Measurements from ENCODE around the gene INTS13. TPM values are rescaled to one million over a fixed set of nuclear protein-coding genes. Genes with fewer than 3 reads are reported as not detected.

Gene INTS13
- polyA plus RNA-seq, 1 donor (not counting 4 experiments of a cell fraction or from before 2014, with no cell fraction given), result 38.7 TPM

GRCh38 chr12:26872625-26873024, 65.2 kb downstream of the INTS13 start:
- Histone ChIP-seq H4K20me1 (ENCODE audit: control insufficient read depth, extremely low read depth, insufficient read depth, low read length) (no peaks in the 10 kb centered on the region), H3K4me2 (ENCODE audit: control insufficient read depth, extremely low read depth, insufficient read depth, low read depth, low read length) (no peak overlapping the region), H3K9me3 (ENCODE audit: control insufficient read depth, low read depth, low read length) (no peaks in the 10 kb centered on the region), H3K9ac (ENCODE audit: control insufficient read depth, extremely low read depth, insufficient read depth, low read length) (no peak overlapping the region), H3K27me3 (ENCODE audit: control insufficient read depth, extremely low read depth, insufficient read depth, low read length) (no peaks in the 10 kb centered on the region), H3K4me1 (ENCODE audit: control insufficient read depth, extremely low read depth, insufficient read depth, low read length) (peaks cover 13% of the 10 kb centered on the region), H3K9me1 (ENCODE audit: control insufficient read depth, extremely low read depth, insufficient read depth, low read length) (no peaks in the 10 kb centered on the region), H3K79me2 (ENCODE audit: control insufficient read depth, insufficient read depth, low read length) (no peaks in the 10 kb centered on the region), H3K4me3 (ENCODE audit: control insufficient read depth in 2 of 3, extremely low read depth in 1 of 3, insufficient read depth in 2 of 3, low read depth in 1 of 3, low read length in 3 of 3) (no peak overlapping the region), H3K36me3 (ENCODE audit: control insufficient read depth in 2 of 2, extremely low read depth in 1 of 2, insufficient read depth in 2 of 2, low read length in 2 of 2) (no peaks in the 10 kb centered on the region), H2AFZ (ENCODE audit: control insufficient read depth, low read length) (no peak overlapping the region), H3K27ac (ENCODE audit: control insufficient read depth, insufficient read depth, low read length) (no peak overlapping the region)
- FAIRE-seq (no peak), DNase-seq (ENCODE audit: low read depth, low spot score) (no peak)
- dilution Hi-C loops (cut with MboI; ENCODE audit: extremely low pct_ligation_motif_present, low sequenced_read_pairs), result no loop called here
- TF ChIP-seq CTCF (optimal IDR thresholded peaks at IDR 0.05 in 1 of 3, IDR thresholded peaks at IDR 0.05 in 1 of 3, conservative IDR thresholded peaks at IDR 0.05 in 1 of 3; ENCODE audit: extremely low read depth in 1 of 3, insufficient read depth in 2 of 3, low read length in 3 of 3), result no peak
- no peak for TF ChIP-seq EZH2 (IDR thresholded peaks at IDR 0.05; ENCODE audit: low read length)

- H4K20me1 ChIP-seq (ENCODE audit: control insufficient read depth, extremely low read depth, insufficient read depth, low read length), result no peaks in the 10 kb centered on the region
- no peak for FAIRE-seq
- no peaks in the 10 kb centered on the region for H3K79me2 ChIP-seq (ENCODE audit: control insufficient read depth, insufficient read depth, low read length)
These were observed 65.8 kb downstream of the INTS13 start for GRCh38 chr12:26871985-26872384.

More at GRCh38 chr12:26871985-26872384, 65.8 kb downstream of the INTS13 start:
- DNase-seq (ENCODE audit: low read depth, low spot score), result no peak
- TF ChIP-seq EZH2 (IDR thresholded peaks at IDR 0.05; ENCODE audit: low read length) (no peak), CTCF (optimal IDR thresholded peaks at IDR 0.05 in 1 of 3, IDR thresholded peaks at IDR 0.05 in 1 of 3, conservative IDR thresholded peaks at IDR 0.05 in 1 of 3; ENCODE audit: extremely low read depth in 1 of 3, insufficient read depth in 2 of 3, low read length in 3 of 3) (no peak)
- H3K9ac ChIP-seq (ENCODE audit: control insufficient read depth, extremely low read depth, insufficient read depth, low read length), result no peak overlapping the region
- dilution Hi-C loops (cut with MboI; ENCODE audit: extremely low pct_ligation_motif_present, low sequenced_read_pairs), result no loop called here
- H3K4me3 ChIP-seq (ENCODE audit: control insufficient read depth in 2 of 3, extremely low read depth in 1 of 3, insufficient read depth in 2 of 3, low read depth in 1 of 3, low read length in 3 of 3), result no peak overlapping the region
- H3K4me1 ChIP-seq (ENCODE audit: control insufficient read depth, extremely low read depth, insufficient read depth, low read length), result peaks cover 13% of the 10 kb centered on the region
- H3K36me3 ChIP-seq (ENCODE audit: control insufficient read depth in 2 of 2, extremely low read depth in 1 of 2, insufficient read depth in 2 of 2, low read length in 2 of 2), result no peaks in the 10 kb centered on the region
- H3K9me1 ChIP-seq (ENCODE audit: control insufficient read depth, extremely low read depth, insufficient read depth, low read length), result no peaks in the 10 kb centered on the region
- no peaks in the 10 kb centered on the region for H3K9me3 ChIP-seq (ENCODE audit: control insufficient read depth, low read depth, low read length)
- no peak overlapping the region for H3K27ac ChIP-seq (ENCODE audit: control insufficient read depth, insufficient read depth, low read length)
- no peak overlapping the region for H3K4me2 ChIP-seq (ENCODE audit: control insufficient read depth, extremely low read depth, insufficient read depth, low read depth, low read length)
- H3K27me3 ChIP-seq (ENCODE audit: control insufficient read depth, extremely low read depth, insufficient read depth, low read length), result no peaks in the 10 kb centered on the region
- H2AFZ ChIP-seq (ENCODE audit: control insufficient read depth, low read length), result no peak overlapping the region

Data from keratinocyte (primary cell).